Measurements from ENCODE around the gene UBAC1. TPM values are rescaled to one million over a fixed set of nuclear protein-coding genes. Genes with fewer than 3 reads are reported as not detected.

Gene UBAC1
- total and polyA plus RNA-seq, 4 donors = 16.2 to 115 (median 16.4) TPM

GRCh38 chr9:135939351-135940265 is 21.6 kb downstream of the UBAC1 start:
- Histone ChIP-seq H3K27ac (ENCODE audit: low read depth in 1 of 2, low read length in 2 of 2) (no peak overlapping the region), H3K9ac (ENCODE audit: low read depth in 1 of 2, low read length in 2 of 2) (no peak overlapping the region), H3K4me1 (ENCODE audit: control insufficient read depth in 4 of 4, insufficient read depth in 4 of 4, low read length in 3 of 4) (no peaks in the 10 kb centered on the region), H3K36me3 (ENCODE audit: control insufficient read depth in 4 of 4, insufficient read depth in 3 of 4, low read depth in 1 of 4, low read length in 3 of 4) (peaks cover 14 to 55% (median 23%) of the 10 kb centered on the region in 4 donors), H3K27me3 (ENCODE audit: control insufficient read depth in 4 of 4, insufficient read depth in 4 of 4, low read length in 3 of 4) (no peaks in the 10 kb centered on the region), H3K4me3 (ENCODE audit: low read depth in 1 of 3, low read length in 3 of 3) (no peak overlapping the region), H3K9me3 (ENCODE audit: control insufficient read depth in 4 of 4, low read length in 3 of 4) (peaks cover 0 to 2% (median 0%) of the 10 kb centered on the region in 4 donors)
- no peak for DNase-seq (ENCODE audit: low spot score)
- 94% methylated on average over 33 of the region's 33 CpGs for WGBS
- TF ChIP-seq RAD21 (IDR thresholded peaks at IDR 0.05) = no peak
- TF ChIP-seq TAF1 (conservative IDR thresholded peaks at IDR 0.05) = no peak
- TF ChIP-seq CTCF (IDR thresholded peaks at IDR 0.05; ENCODE audit: low read depth, low read length, missing input control) = no peak
- TF ChIP-seq GABPA (IDR thresholded peaks at IDR 0.05 in 1 of 2, conservative IDR thresholded peaks at IDR 0.05 in 1 of 2) = no peak
- TF ChIP-seq NR2F2 (IDR thresholded peaks at IDR 0.05) = no peak
- TF ChIP-seq RXRA (IDR thresholded peaks at IDR 0.05) = no peak
- TF ChIP-seq MAX (IDR thresholded peaks at IDR 0.05) = no peak
- no peak for TF ChIP-seq ZBTB33 (IDR thresholded peaks at IDR 0.05)
- TF ChIP-seq HNF4A (conservative IDR thresholded peaks at IDR 0.05) = no peak
- TF ChIP-seq JUND (IDR thresholded peaks at IDR 0.05) = no peak
- TF ChIP-seq EGR1 (IDR thresholded peaks at IDR 0.05; ENCODE audit: low read depth in 2 of 2) = no peak
- TF ChIP-seq REST (IDR thresholded peaks at IDR 0.05) = no peak
- TF ChIP-seq FOXA2 (IDR thresholded peaks at IDR 0.05) = no peak
- TF ChIP-seq ATF3 (IDR thresholded peaks at IDR 0.05) = no peak
- no peak for TF ChIP-seq HNF4G (IDR thresholded peaks at IDR 0.05)
- TF ChIP-seq YY1 (IDR thresholded peaks at IDR 0.05) = no peak

All from liver (tissue), 9 donors.